Transverse colon (tissue), 4 donors: ENCODE measurements around the gene FANCL.

Experiments
- CTCF ChIP-seq, 5 experiments: fragments of 200-600 bp in 3 of 5; fragments of 450-650 bp in 2 of 5; sonication (generic) in 3 of 5; IDR thresholded peaks; 1 replicate in 2 of 5; 2 replicates in 3 of 5; pipeline ENCODE4 v1.5.1; 2016 to 2017; ENCODE audit warnings: antibody characterized with exemption in 5 of 5, inconsistent platforms in 3 of 5, mild to moderate bottlenecking in 2 of 5, moderate library complexity in 1 of 5
- EP300 ChIP-seq: sonication (generic); formaldehyde crosslinking; IDR thresholded peaks from one replicate; pipeline ENCODE4 v1.6.1; 2017; ENCODE audit warnings: antibody characterized with exemption, low read depth
- POLR2A ChIP-seq: fragments of 450-650 bp; IDR thresholded peaks from one replicate; pipeline ENCODE4 v1.6.1; 2016; ENCODE audit warnings: antibody characterized with exemption, mild to moderate bottlenecking, moderate library complexity
- POLR2AphosphoS5 ChIP-seq, 3 donors: sonication (generic); formaldehyde crosslinking; IDR thresholded peaks; one replicate each; pipeline ENCODE4 v1.6.1; 2016; ENCODE audit warnings: antibody characterized with exemption in 3 of 3

- TF ChIP-seq CTCF (IDR thresholded peaks at IDR 0.05) (no peak), POLR2AphosphoS5 (IDR thresholded peaks at IDR 0.05) (no peak), POLR2A (no peak), EP300 (no peak)
These were observed 118.6 kb downstream of the FANCL start for GRCh38 chr2:58122540-58122939.
